GM10248 (cell line): ENCODE data around the gene SETD9.

ENCODE experiments used
- CTCF ChIA-PET: fragments of 300-600 bp; sonication (Branson Sonifier 250); formaldehyde crosslinking; extraction: SDS; loops from one replicate; lab custom pipeline; 2021; ENCODE audit warnings: antibody characterized with exemption; lab: Yijun Ruan, JAX
- POLR2A ChIA-PET: fragments of 350-650 bp; sonication (Branson Sonifier 250); formaldehyde crosslinking; extraction: SDS; loops from one replicate; lab custom pipeline; 2020; ENCODE audit warnings: antibody characterized with exemption; lab: Yijun Ruan, JAX
- DNase-seq: peaks from one replicate; pipeline ENCODE4 v3.0.0; 2012; ENCODE audit errors: extremely low spot score
- TF ChIP-seq, protein P1 (sequence below): IDR thresholded peaks from 2 replicates; pipeline ENCODE4 v1.5.1; 2012; ENCODE audit warnings: mild to moderate bottlenecking, low read depth; ENCODE audit errors: extremely low read depth, missing control alignments, control extremely low read depth

The SETD9 gene

GRCh38 chr5:56959326-56959725, 49.9 kb downstream of the SETD9 start:
- ChIA-PET CTCF (no interaction called here), POLR2A (no interaction called here)
- TF ChIP-seq, protein P1, sequence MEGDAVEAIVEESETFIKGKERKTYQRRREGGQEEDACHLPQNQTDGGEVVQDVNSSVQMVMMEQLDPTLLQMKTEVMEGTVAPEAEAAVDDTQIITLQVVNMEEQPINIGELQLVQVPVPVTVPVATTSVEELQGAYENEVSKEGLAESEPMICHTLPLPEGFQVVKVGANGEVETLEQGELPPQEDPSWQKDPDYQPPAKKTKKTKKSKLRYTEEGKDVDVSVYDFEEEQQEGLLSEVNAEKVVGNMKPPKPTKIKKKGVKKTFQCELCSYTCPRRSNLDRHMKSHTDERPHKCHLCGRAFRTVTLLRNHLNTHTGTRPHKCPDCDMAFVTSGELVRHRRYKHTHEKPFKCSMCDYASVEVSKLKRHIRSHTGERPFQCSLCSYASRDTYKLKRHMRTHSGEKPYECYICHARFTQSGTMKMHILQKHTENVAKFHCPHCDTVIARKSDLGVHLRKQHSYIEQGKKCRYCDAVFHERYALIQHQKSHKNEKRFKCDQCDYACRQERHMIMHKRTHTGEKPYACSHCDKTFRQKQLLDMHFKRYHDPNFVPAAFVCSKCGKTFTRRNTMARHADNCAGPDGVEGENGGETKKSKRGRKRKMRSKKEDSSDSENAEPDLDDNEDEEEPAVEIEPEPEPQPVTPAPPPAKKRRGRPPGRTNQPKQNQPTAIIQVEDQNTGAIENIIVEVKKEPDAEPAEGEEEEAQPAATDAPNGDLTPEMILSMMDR, result no peak
- DNase-seq, result no peak

DNA sequence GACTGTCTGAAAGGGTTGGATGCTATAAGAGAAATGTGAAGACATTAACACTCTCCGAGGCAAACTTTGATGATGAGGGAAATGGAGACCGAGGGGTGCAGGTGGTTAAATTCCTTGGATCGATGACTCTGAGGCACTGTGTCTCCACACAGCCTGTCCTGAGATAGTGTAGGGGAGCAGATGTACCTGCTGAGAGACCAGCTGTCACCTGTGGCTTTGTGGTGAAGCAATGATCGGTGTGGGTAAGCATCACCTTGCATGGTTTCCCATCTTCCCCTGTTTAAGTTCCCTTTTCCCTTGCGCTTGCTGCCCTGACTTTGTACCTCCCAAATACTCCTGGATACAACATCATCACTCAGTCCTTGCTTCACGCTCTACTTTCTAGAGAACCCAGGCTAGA, 52.4 kb downstream of the SETD9 start:
- TF ChIP-seq, protein P1, result no peak
- ChIA-PET CTCF (interaction anchor here (1.2 to 1.5 kb wide), 2 partner anchors 61 to 177 kb away, joined by 3 to 4 read pairs; no protein-coding TSS in a partner anchor), POLR2A (interaction anchor here (1.0 kb wide), 1 partner anchor 11 kb away, joined by 3 read pairs; no protein-coding TSS in a partner anchor)
- DNase-seq, result no peak

GRCh38 chr5:56962286-56962685, 52.9 kb downstream of the SETD9 start:
- POLR2A ChIA-PET, result interaction anchor here (1.0 kb wide), 1 partner anchor 11 kb away, joined by 3 read pairs; no protein-coding TSS in a partner anchor
- CTCF ChIA-PET, result interaction anchor here (1.2 to 1.5 kb wide), 3 partner anchors 55 to 176 kb away, joined by 3 to 4 read pairs (median 3); no protein-coding TSS in a partner anchor
- DNase-seq, result no peak
- TF ChIP-seq, protein P1, result no peak

- TF ChIP-seq, protein P1, result no peak
- ChIA-PET CTCF (interaction anchor here (1.2 kb wide), 1 partner anchor 56 kb away, joined by 3 read pairs; no protein-coding TSS in a partner anchor), POLR2A (interaction anchor here (0.5 kb wide), 1 partner anchor 13 kb away, joined by 3 read pairs; no protein-coding TSS in a partner anchor)
- DNase-seq, result no peak
These were observed 53.9 kb downstream of the SETD9 start for GRCh38 chr5:56963246-56963645.

- no peak for DNase-seq
- ChIA-PET CTCF (interaction anchor here (0.7 to 0.8 kb wide), 2 partner anchors 9 to 15 kb away, joined by 3 read pairs; no protein-coding TSS in a partner anchor), POLR2A (no interaction called here)
- TF ChIP-seq, protein P1, result no peak
These were observed 54.8 kb downstream of the SETD9 start for GRCh38 chr5:56964173-56964572.
